Heart left ventricle (tissue), 13 donors: ENCODE measurements around the gene PRKCH.

ENCODE experiments used
- CTCF ChIP-seq, 12 donors: fragments of 200-600 bp; sonication (generic) in 4 of 12; IDR thresholded peaks; one replicate each; pipeline versions ENCODE4 v1.5.0 to v1.8.0; 2018 to 2022; ENCODE audit warnings: antibody characterized with exemption in 12 of 12, mild to moderate bottlenecking in 5 of 12
- POLR2A ChIP-seq, 2 donors: fragments of 450-650 bp; IDR thresholded peaks; one replicate each; pipeline ENCODE4 v1.6.1; 2017; ENCODE audit warnings: antibody characterized with exemption in 2 of 2, mild to moderate bottlenecking in 2 of 2, moderate library complexity in 2 of 2
- donor health status: ischemic (EF 13 %, LVEDD 7.1; RV severe dilation, severe dysfunction).
- donor health status: DM: no; HTN: yes; CAD: no.
- donor health status: DM: no; HTN: no; CAD: no.
- donor health status: ischemic (EF 25% LVEDD 6.9; RV normal size, moderate dysfunction).
- donor health status: ischemic (EF 25% LVEDD 5.7; RV mildly dilated, moderate dysfunction).
- donor health status: ischemic (EF 35%, LVEDD 5.7; RV mildly dilated, moderate dysfunction).
- donor health status: nonischemic (EF 11% LVEDD 7.7; RV severe dilation, severe dysfunction).
- donor health status: DM: yes; HTN: yes; CAD: no.
- donor health status: PGD.
- donor health status: ischemic (EF 29% LVEDD 5.4; RV normal size, mild dysfunction).
- donor health status: nonischemic (EF 23%, LVEDD 6.1; RV moderate dilation, normal function).

GRCh38 chr14:61328626-61329262 is 7.4 kb downstream of the PRKCH start:
- no peak for TF ChIP-seq POLR2A (IDR thresholded peaks at IDR 0.05)
- TF ChIP-seq CTCF (IDR thresholded peaks at IDR 0.05), result no peak
